GM10847 (cell line): Measurements from ENCODE around the gene MAS1.

Experiments used
- POLR2A ChIP-seq: IDR thresholded peaks from 2 replicates; pipeline ENCODE4 v1.6.1; 2011; ENCODE audit not compliant: insufficient read length; ENCODE audit errors: extremely low read depth

MAS1 gene

GRCh38 chr6:159890792-159891191, at the start of gene MAS1:
Gene MAS1 (plus strand): TSS chr6:159890988. CDS start chr6:159906956, 15,968 bp downstream.
- TF ChIP-seq POLR2A = no peak

GRCh38 chr6:159842035-159842434, 48.8 kb upstream of the MAS1 start:
- TF ChIP-seq POLR2A = no peak

- no peak for TF ChIP-seq POLR2A
Measured at GRCh38 chr6:159844737-159845645, 45.8 kb upstream of the MAS1 start.

GRCh38 chr6:159852877-159853276, 37.9 kb upstream of the MAS1 start:
- no peak for TF ChIP-seq POLR2A

- TF ChIP-seq POLR2A = no peak
Measured at GRCh38 chr6:159853754-159854153, 37.0 kb upstream of the MAS1 start.

- TF ChIP-seq POLR2A = no peak
Measured at GRCh38 chr6:159854959-159855358, 35.8 kb upstream of the MAS1 start.

- no peak for TF ChIP-seq POLR2A
Measured at GRCh38 chr6:159858259-159858658, 32.5 kb upstream of the MAS1 start.

GRCh38 chr6:159860482-159860881, 30.3 kb upstream of the MAS1 start:
- TF ChIP-seq POLR2A = no peak

- TF ChIP-seq POLR2A = no peak
Measured at GRCh38 chr6:159862103-159862502, 28.7 kb upstream of the MAS1 start.

- TF ChIP-seq POLR2A = no peak
Measured at GRCh38 chr6:159865226-159865920, 25.4 kb upstream of the MAS1 start.

GRCh38 chr6:159866286-159867247, 24.2 kb upstream of the MAS1 start:
- TF ChIP-seq POLR2A = no peak

GRCh38 chr6:159871241-159871640, 19.5 kb upstream of the MAS1 start:
- no peak for TF ChIP-seq POLR2A

GRCh38 chr6:159871906-159872305, 18.9 kb upstream of the MAS1 start:
- no peak for TF ChIP-seq POLR2A

GRCh38 chr6:159874435-159874834, 16.4 kb upstream of the MAS1 start:
- no peak for TF ChIP-seq POLR2A

- TF ChIP-seq POLR2A = no peak
Measured at GRCh38 chr6:159875194-159875593, 15.6 kb upstream of the MAS1 start.
